Activated T-cell treated with anti-CD3 and anti-CD28 coated beads, Interleukin-2, amount 50 U/mL, for 72 hours (primary cell): ENCODE data around the gene HNRNPR. TPM values are rescaled to one million over a fixed set of nuclear protein-coding genes. Genes with fewer than 3 reads are reported as not detected.
"Not testable (repeated sequence)": the region's sequence is repeated elsewhere in the genome, so short reads cannot be mapped to it uniquely, and the experiment has no call there.

Source experiments
- ATAC-seq, 2 donors: fragments of 150-1000 bp; cut with Tn5 transposase; replicated peaks in 1 of 2; 2 replicates each; pipeline ENCODE4 v1.10.0; 2021; ENCODE audit warnings: moderate library complexity in 2 of 2, mild to moderate bottlenecking in 1 of 2
- DNase-seq, 2 donors: peaks; one replicate each; pipeline ENCODE4 v3.0.0; 2021 to 2022; ENCODE audit warnings: mixed read lengths in 1 of 2
- H3K27ac Mint-ChIP-seq: one replicate; pipeline ENCODE4 v1.8.0; 2022; ENCODE audit warnings: mild to moderate bottlenecking, moderate library complexity, mixed read lengths
- H3K27me3 Mint-ChIP-seq: one replicate; pipeline ENCODE4 v1.8.0; 2022; ENCODE audit warnings: low read depth, mixed read lengths
- H3K36me3 Mint-ChIP-seq, 2 donors: one replicate each; pipeline ENCODE4 v1.8.0; 2022; ENCODE audit warnings: mixed read lengths in 2 of 2, mild to moderate bottlenecking in 1 of 2; ENCODE audit not compliant: insufficient read depth in 2 of 2
- H3K4me1 Mint-ChIP-seq: one replicate; pipeline ENCODE4 v1.8.0; 2022; ENCODE audit warnings: low read depth, mixed read lengths
- H3K4me3 Mint-ChIP-seq, 2 donors: one replicate each; pipeline ENCODE4 v1.8.0; 2022; ENCODE audit warnings: mild to moderate bottlenecking in 2 of 2, mixed read lengths in 2 of 2, moderate library complexity in 2 of 2
- H3K9me3 Mint-ChIP-seq, 2 donors: one replicate each; pipeline ENCODE4 v1.8.0; 2022; ENCODE audit warnings: mixed read lengths in 2 of 2
- total RNA-seq, 2 donors: library from RNA; stranded (reverse); gene quantifications; one replicate each; pipeline ENCODE4 v1.2.3, GENCODE V29; 2022

Gene HNRNPR
- total RNA-seq, 2 donors from 2014 or later: 127 TPM

- no peak for DNase-seq
- H3K4me1 Mint-ChIP-seq: peaks cover 4% of the 10 kb centered on the region
- H3K9me3 Mint-ChIP-seq: no peaks in the 10 kb centered on the region
- H3K27ac Mint-ChIP-seq: no peak overlapping the region
- H3K4me3 Mint-ChIP-seq: no peak overlapping the region
- H3K36me3 Mint-ChIP-seq: no peaks in the 10 kb centered on the region
- no peaks in the 10 kb centered on the region for H3K27me3 Mint-ChIP-seq
- ATAC-seq: no peak
These were observed 33.1 kb upstream of the HNRNPR start for GRCh38 chr1:23376890-23377811.

- not testable (repeated sequence) for H3K27ac Mint-ChIP-seq, ATAC-seq, H3K4me3 Mint-ChIP-seq, H3K27me3 Mint-ChIP-seq, H3K9me3 Mint-ChIP-seq, H3K36me3 Mint-ChIP-seq, DNase-seq
- peaks cover 17% of the 10 kb centered on the region for H3K4me1 Mint-ChIP-seq
These were observed 30.1 kb upstream of the HNRNPR start for GRCh38 chr1:23374079-23374735.

GRCh38 chr1:23371987-23372880, 28.1 kb upstream of the HNRNPR start:
- Mint-ChIP-seq H3K4me3 (no peak overlapping the region), H3K36me3 (peaks cover 0 to 3% of the 10 kb centered on the region in 2 donors), H3K27me3 (no peaks in the 10 kb centered on the region), H3K4me1 (peaks cover 25% of the 10 kb centered on the region), H3K9me3 (no peaks in the 10 kb centered on the region), H3K27ac (no peak overlapping the region)
- no peak for ATAC-seq
- no peak for DNase-seq

GRCh38 chr1:23370709-23371584, 26.9 kb upstream of the HNRNPR start:
- no peaks in the 10 kb centered on the region for H3K27me3 Mint-ChIP-seq
- peaks cover 0 to under 1% of the 10 kb centered on the region in 2 donors for H3K9me3 Mint-ChIP-seq
- peak overlapping the region; percentile 93 to 97 for H3K4me3 Mint-ChIP-seq
- no peak for ATAC-seq
- no peak overlapping the region for H3K27ac Mint-ChIP-seq
- H3K36me3 Mint-ChIP-seq: peaks cover 4 to 11% of the 10 kb centered on the region in 2 donors
- DNase-seq: no peak
- H3K4me1 Mint-ChIP-seq: peaks cover 38% of the 10 kb centered on the region

GRCh38 chr1:23370330-23370708, 26.2 kb upstream of the HNRNPR start:
- Mint-ChIP-seq H3K27ac (no peak overlapping the region), H3K36me3 (peaks cover 4 to 13% of the 10 kb centered on the region in 2 donors)

GRCh38 chr1:23369335-23370013, 25.4 kb upstream of the HNRNPR start, which contains the start of gene ZNF436:
Gene ZNF436, minus strand, starts transcription at chr1:23369836. Its CDS starts 1,831 bp downstream, at chr1:23368005.
- Mint-ChIP-seq H3K27ac (peak within 1 kb of the TSS; percentile 98), H3K27me3 (no peaks in the 10 kb centered on the region), H3K4me1 (peaks cover 40% of the 10 kb centered on the region), H3K4me3 (peak within 1 kb of the TSS; percentile 93 to 97), H3K9me3 (peaks cover 0 to 1% of the 10 kb centered on the region in 2 donors), H3K36me3 (peaks cover 4 to 20% of the 10 kb centered on the region in 2 donors)
- ATAC-seq: no peak
- DNase-seq: peak; percentile 22 to 34

More at GRCh38 chr1:23370330-23370708, 26.2 kb upstream of the HNRNPR start:
- Mint-ChIP-seq H3K4me1 (peaks cover 40% of the 10 kb centered on the region), H3K4me3 (peak overlapping the region; percentile 93 to 97), H3K9me3 (peaks cover 0 to 1% of the 10 kb centered on the region in 2 donors), H3K27me3 (no peaks in the 10 kb centered on the region)
- DNase-seq (no peak), ATAC-seq (no peak)

GRCh38 chr1:23368562-23369334, 24.7 kb upstream of the HNRNPR start:
- Mint-ChIP-seq H3K27me3 (no peaks in the 10 kb centered on the region), H3K36me3 (peaks cover 4 to 27% of the 10 kb centered on the region in 2 donors), H3K4me3 (peak overlapping the region; percentile 93 to 97), H3K27ac (peak overlapping the region; percentile 98), H3K9me3 (peaks cover 0 to 1% of the 10 kb centered on the region in 2 donors), H3K4me1 (peaks cover 40% of the 10 kb centered on the region)
- peak; percentile 77 to 79 for ATAC-seq
- DNase-seq: peak; percentile 92 to 93

GRCh38 chr1:23367791-23368561, 23.9 kb upstream of the HNRNPR start:
- peaks cover 40% of the 10 kb centered on the region for H3K4me1 Mint-ChIP-seq
- peaks cover 7 to 35% of the 10 kb centered on the region in 2 donors for H3K36me3 Mint-ChIP-seq
- no peaks in the 10 kb centered on the region for H3K27me3 Mint-ChIP-seq
- ATAC-seq: peak; percentile 92 to 93
- H3K4me3 Mint-ChIP-seq: peak overlapping the region; percentile 93 to 97
- H3K27ac Mint-ChIP-seq: peak overlapping the region; percentile 98
- peaks cover under 1 to 2% of the 10 kb centered on the region in 2 donors for H3K9me3 Mint-ChIP-seq
- peak; percentile 97 to 99 for DNase-seq

GRCh38 chr1:23367451-23367790, 23.3 kb upstream of the HNRNPR start:
- Mint-ChIP-seq H3K4me3 (peak overlapping the region; percentile 93 to 97), H3K4me1 (peaks cover 37% of the 10 kb centered on the region), H3K27ac (peak overlapping the region; percentile 68), H3K36me3 (peaks cover 12 to 40% of the 10 kb centered on the region in 2 donors), H3K27me3 (no peaks in the 10 kb centered on the region), H3K9me3 (peaks cover 3 to 4% of the 10 kb centered on the region in 2 donors)
- no peak for ATAC-seq
- no peak for DNase-seq

- Mint-ChIP-seq H3K27ac (no peak overlapping the region), H3K27me3 (no peaks in the 10 kb centered on the region), H3K4me1 (peaks cover 35% of the 10 kb centered on the region), H3K4me3 (peak overlapping the region; percentile 93 to 97), H3K9me3 (peaks cover 4 to 8% of the 10 kb centered on the region in 2 donors), H3K36me3 (peaks cover 20 to 49% of the 10 kb centered on the region in 2 donors)
- no peak for DNase-seq
- ATAC-seq: no peak
These were observed 22.5 kb upstream of the HNRNPR start for GRCh38 chr1:23366598-23366997.
